Cardiac muscle cell (in vitro differentiated cells and primary cell): ENCODE results near the gene KIRREL3. TPM values are rescaled to one million over a fixed set of nuclear protein-coding genes. Genes with fewer than 3 reads are reported as not detected.
A peak's percentile ranks its signal among the peaks of the same experiment; 100 is the strongest.

Experiments used
- DNase-seq, 2 donors: peaks; one replicate each; pipeline versions ENCODE4 v3.0.0 to v3.0.0-alpha.2; 2010 to 2017; ENCODE audit warnings: low read depth in 1 of 2, low spot score in 1 of 2
- H3K27ac ChIP-seq: fragments of 200-600 bp; sonication (generic); 2 replicates; pipeline ENCODE4 v1.5.1; 2016
- H3K27me3 ChIP-seq: fragments of 200-600 bp; sonication (generic); 2 replicates; pipeline ENCODE4 v1.6.0; 2016; ENCODE audit warnings: control low read depth
- H3K36me3 ChIP-seq: fragments of 200-600 bp; sonication (generic); 2 replicates; pipeline ENCODE4 v1.5.1; 2016; ENCODE audit warnings: control low read depth
- H3K4me1 ChIP-seq: fragments of 200-600 bp; sonication (generic); 2 replicates; pipeline ENCODE4 v1.8.1; 2017; ENCODE audit warnings: low read depth, mild to moderate bottlenecking, mixed run types
- H3K4me3 ChIP-seq: fragments of 200-600 bp; sonication (generic); 2 replicates; pipeline ENCODE4 v1.5.1; 2016; ENCODE audit warnings: mild to moderate bottlenecking
- H3K9me3 ChIP-seq: fragments of 200-600 bp; sonication (generic); 2 replicates; pipeline ENCODE4 v1.5.1; 2017; ENCODE audit warnings: low read depth, mild to moderate bottlenecking, control low read depth
- CTCF ChIP-seq: IDR thresholded peaks from 2 replicates; pipeline ENCODE4 v1.5.1; 2012; ENCODE audit warnings: low read depth, mild to moderate bottlenecking, low read length
- polyA plus RNA-seq: library from polyadenylated mRNA; unstranded; fragments of >200 nt; fragmentation: Nextera tagmentation; extraction: Ambion mirVana; gene quantifications from 2 replicates; pipeline ENCODE4 v1.2.1, GENCODE V29; 2016
- total RNA-seq: library from RNA; depleted of rRNA; stranded (reverse); fragments of >200 nt; gene quantifications from 2 replicates; pipeline ENCODE4 v1.2.3, GENCODE V29; 2016

Gene KIRREL3
- total and polyA plus RNA-seq, 2 experiments from 2014 or later = 0.12 to 0.89 TPM

- Histone ChIP-seq H3K27ac (no peak overlapping the region), H3K4me1 (no peaks in the 10 kb centered on the region), H3K4me3 (no peak overlapping the region), H3K9me3 (no peaks in the 10 kb centered on the region), H3K27me3 (peaks cover 9% of the 10 kb centered on the region), H3K36me3 (no peaks in the 10 kb centered on the region)
- no peak for DNase-seq
- no peak for TF ChIP-seq CTCF
Measured at GRCh38 chr11:126868741-126869140, 131.8 kb downstream of the KIRREL3 start.

- Histone ChIP-seq H3K9me3 (no peaks in the 10 kb centered on the region), H3K36me3 (no peaks in the 10 kb centered on the region), H3K27ac (no peak overlapping the region), H3K27me3 (peaks cover 38% of the 10 kb centered on the region), H3K4me1 (no peaks in the 10 kb centered on the region), H3K4me3 (no peak overlapping the region)
- DNase-seq = no peak
- TF ChIP-seq CTCF = no peak
Measured at GRCh38 chr11:126864934-126865333, 135.6 kb downstream of the KIRREL3 start.

DNA sequence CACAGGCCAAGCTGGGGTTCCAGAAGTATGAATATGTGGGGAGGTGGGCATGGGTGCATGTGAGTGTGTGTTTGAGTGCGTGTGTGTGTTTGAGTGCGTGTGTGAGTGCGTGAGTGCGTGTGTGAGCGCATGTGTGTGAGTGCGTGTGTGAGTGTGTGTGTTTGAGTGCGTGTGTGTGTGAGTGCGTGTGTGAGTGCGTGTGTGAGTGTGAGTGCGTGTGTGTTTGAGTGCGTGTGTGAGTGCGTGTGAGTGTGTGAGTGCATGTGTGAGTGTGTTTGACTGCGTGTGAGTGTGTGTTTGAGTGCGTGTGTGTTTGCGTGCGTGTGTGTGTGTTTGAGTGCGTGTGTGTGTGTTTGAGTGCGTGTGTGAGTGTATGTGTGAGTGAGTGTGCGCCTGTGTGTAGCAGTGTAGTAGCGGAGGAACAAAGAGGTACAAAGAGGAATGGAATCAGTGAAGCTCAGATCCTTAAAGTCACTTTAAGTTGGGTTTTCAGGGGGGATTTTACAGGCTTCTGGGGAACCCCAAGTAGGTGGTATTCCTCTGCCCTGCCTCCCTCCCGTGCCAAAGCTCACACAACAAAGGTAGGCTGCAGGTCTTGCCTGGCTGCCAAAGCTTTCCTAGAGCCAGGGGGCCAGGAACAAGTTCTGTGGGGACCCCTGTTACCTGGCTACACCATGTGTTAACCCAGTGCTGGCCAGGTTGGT is 137.1 kb downstream of the KIRREL3 start:
- no peak for TF ChIP-seq CTCF
- Histone ChIP-seq H3K27ac (no peak overlapping the region), H3K9me3 (no peaks in the 10 kb centered on the region), H3K4me3 (no peak overlapping the region), H3K27me3 (peaks cover 50% of the 10 kb centered on the region), H3K36me3 (no peaks in the 10 kb centered on the region), H3K4me1 (no peaks in the 10 kb centered on the region)
- DNase-seq = no peak

DNA sequence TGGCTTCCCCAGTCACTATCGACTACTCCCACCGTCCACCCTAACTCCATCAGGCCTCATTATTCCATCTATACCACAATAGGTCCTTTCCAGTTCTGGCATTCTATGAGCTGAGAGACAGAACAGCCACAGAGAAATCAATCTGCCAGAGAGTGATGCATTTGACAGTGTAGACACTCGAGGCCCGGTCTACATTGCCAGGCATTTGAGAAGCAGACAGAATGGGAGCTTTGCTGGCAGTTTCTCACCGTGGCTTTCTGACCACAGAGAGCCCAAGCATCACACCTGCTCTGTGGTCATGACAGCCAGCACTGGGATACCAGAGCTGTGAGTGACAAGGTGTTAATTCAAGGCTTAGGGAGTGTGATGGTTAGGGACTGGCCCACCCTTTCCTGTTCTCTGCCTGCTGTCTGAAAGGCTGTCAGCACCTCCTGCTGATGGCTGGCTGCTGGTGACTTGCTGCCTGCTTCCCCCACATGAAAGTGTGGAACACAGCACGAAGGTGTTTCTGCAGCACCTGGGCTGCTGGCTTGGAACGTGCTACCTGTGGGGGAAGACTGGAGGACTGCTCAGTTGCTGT is 137.8 kb downstream of the KIRREL3 start:
- no peak for TF ChIP-seq CTCF
- Histone ChIP-seq H3K27me3 (peaks cover 50% of the 10 kb centered on the region), H3K4me1 (no peaks in the 10 kb centered on the region), H3K36me3 (no peaks in the 10 kb centered on the region), H3K4me3 (no peak overlapping the region), H3K9me3 (no peaks in the 10 kb centered on the region), H3K27ac (no peak overlapping the region)
- DNase-seq = peak in 1 of 2 donors; percentile 22

DNA sequence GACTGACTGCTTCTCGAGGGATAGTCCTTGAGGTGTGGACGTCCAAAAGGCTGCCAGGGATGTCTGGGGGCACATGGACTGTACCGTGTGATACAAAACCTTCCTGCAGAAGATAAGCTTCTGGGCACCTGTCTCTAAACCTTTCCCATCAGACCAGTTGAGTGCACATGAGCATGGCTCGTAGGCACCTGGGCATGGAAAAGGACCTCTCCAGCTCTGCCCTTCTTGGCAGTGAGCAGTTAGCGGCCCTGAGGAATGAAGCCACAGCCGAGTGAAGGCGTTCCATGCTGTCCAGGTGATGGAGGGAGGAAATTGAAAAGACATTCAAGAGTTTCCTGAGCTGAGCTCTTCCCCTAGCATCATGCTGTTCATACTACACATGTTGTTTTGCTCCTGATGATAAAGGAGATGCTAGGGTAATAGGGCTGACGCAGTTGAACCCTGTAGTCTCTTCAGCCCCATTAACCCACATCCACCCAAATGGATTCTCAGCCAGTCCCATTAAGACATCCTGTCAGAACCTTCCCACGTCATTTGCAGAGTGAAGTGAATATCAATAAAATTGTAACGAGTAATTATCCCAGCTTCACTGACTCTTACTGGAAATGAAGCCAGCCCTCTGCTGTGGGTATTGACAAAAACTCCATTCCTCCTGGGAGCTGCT is 138.6 kb downstream of the KIRREL3 start:
- Histone ChIP-seq H3K27me3 (peaks cover 50% of the 10 kb centered on the region), H3K36me3 (no peaks in the 10 kb centered on the region), H3K27ac (no peak overlapping the region), H3K4me1 (no peaks in the 10 kb centered on the region), H3K4me3 (no peak overlapping the region), H3K9me3 (no peaks in the 10 kb centered on the region)
- no peak for DNase-seq
- TF ChIP-seq CTCF = no peak
